Measurements from ENCODE around the gene CCL17.
"Not testable (repeated sequence)": the region's sequence is repeated elsewhere in the genome, so short reads cannot be mapped to it uniquely, and the experiment has no call there.

CCL17 gene

DNA sequence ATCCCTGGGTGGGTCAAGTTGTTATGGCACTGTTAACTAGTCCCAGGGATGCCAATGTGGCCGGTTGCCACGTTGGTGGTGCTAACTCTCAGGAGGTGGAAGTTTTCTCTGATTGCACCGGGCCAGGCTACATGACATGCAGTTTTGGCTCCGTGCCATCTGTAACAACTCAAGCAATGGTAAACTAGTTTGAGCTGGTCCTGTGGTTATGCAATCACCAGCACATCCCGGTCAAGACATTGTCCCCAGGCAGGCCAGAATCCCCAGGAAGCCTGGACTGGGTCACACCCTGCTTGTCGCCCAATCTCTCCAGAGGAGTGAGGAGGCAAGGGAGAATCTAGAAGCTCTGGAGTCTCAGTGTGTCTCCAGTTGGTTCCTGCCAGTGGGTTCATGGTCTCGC is 10.1 kb upstream of the CCL17 start (continued):
- no peak for TF ChIP-seq ZNF473 (tag by site-specific recombination; IDR thresholded peaks at IDR 0.05)
- TF ChIP-seq, protein P1, sequence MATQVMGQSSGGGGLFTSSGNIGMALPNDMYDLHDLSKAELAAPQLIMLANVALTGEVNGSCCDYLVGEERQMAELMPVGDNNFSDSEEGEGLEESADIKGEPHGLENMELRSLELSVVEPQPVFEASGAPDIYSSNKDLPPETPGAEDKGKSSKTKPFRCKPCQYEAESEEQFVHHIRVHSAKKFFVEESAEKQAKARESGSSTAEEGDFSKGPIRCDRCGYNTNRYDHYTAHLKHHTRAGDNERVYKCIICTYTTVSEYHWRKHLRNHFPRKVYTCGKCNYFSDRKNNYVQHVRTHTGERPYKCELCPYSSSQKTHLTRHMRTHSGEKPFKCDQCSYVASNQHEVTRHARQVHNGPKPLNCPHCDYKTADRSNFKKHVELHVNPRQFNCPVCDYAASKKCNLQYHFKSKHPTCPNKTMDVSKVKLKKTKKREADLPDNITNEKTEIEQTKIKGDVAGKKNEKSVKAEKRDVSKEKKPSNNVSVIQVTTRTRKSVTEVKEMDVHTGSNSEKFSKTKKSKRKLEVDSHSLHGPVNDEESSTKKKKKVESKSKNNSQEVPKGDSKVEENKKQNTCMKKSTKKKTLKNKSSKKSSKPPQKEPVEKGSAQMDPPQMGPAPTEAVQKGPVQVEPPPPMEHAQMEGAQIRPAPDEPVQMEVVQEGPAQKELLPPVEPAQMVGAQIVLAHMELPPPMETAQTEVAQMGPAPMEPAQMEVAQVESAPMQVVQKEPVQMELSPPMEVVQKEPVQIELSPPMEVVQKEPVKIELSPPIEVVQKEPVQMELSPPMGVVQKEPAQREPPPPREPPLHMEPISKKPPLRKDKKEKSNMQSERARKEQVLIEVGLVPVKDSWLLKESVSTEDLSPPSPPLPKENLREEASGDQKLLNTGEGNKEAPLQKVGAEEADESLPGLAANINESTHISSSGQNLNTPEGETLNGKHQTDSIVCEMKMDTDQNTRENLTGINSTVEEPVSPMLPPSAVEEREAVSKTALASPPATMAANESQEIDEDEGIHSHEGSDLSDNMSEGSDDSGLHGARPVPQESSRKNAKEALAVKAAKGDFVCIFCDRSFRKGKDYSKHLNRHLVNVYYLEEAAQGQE (tag by site-specific recombination; IDR thresholded peaks at IDR 0.05) = no peak

DNA sequence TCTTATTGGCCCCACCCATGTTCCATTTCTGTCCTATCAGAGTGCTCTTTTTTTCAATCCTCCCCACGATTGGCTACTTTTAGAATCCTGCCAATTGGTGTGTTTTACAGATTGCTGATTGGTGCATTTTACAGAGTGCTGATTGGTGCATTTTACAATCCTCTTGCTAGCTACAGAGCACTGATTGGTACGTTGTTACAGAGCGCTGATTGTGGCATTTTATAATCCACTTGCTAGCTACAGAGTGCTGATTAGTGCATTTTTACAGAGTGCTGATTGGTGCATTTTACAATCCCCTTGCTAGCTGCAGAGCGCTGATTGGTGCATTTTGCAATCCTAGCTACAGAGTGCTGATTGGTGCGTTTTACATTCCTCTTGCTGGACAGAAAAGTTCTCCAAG is 9.5 kb upstream of the CCL17 start:
- ChIA-PET POLR2A (interaction anchor here (0.8 kb wide), 1 partner anchor 53 kb away, joined by 3 read pairs; the partner anchor contains the start of gene COQ9), CTCF (interaction anchor here (0.9 to 1.8 kb wide), 2 partner anchors 22 to 95 kb away, joined by 3 to 11 read pairs; no protein-coding TSS in a partner anchor)
- Histone ChIP-seq H3K27ac (ENCODE audit: extremely low read depth, low read depth, low read length) (no peak overlapping the region), H3K36me3 (ENCODE audit: control insufficient read depth in 2 of 2, insufficient read depth in 1 of 2, low read length in 2 of 2) (no peaks in the 10 kb centered on the region), H3K4me3 (ENCODE audit: low read depth, low read length) (no peak overlapping the region), H3K9me3 (ENCODE audit: control insufficient read depth, insufficient read depth, low read depth, low read length) (no peaks in the 10 kb centered on the region), H3K4me1 (ENCODE audit: control insufficient read depth, insufficient read depth, low read length) (no peaks in the 10 kb centered on the region)
- TF ChIP-seq ZNF132 (tag by site-specific recombination; IDR thresholded peaks at IDR 0.05; ENCODE audit: borderline replicate concordance) (no peak), ZNF211 (tag by site-specific recombination; IDR thresholded peaks at IDR 0.05; ENCODE audit: low read depth) (no peak), ZSCAN23 (tag by site-specific recombination; IDR thresholded peaks at IDR 0.05) (no peak), SP2 (tag by site-specific recombination; IDR thresholded peaks at IDR 0.05) (no peak), FEZF1 (tag by site-specific recombination; IDR thresholded peaks at IDR 0.05) (no peak)
- TF ChIP-seq, protein P2, sequence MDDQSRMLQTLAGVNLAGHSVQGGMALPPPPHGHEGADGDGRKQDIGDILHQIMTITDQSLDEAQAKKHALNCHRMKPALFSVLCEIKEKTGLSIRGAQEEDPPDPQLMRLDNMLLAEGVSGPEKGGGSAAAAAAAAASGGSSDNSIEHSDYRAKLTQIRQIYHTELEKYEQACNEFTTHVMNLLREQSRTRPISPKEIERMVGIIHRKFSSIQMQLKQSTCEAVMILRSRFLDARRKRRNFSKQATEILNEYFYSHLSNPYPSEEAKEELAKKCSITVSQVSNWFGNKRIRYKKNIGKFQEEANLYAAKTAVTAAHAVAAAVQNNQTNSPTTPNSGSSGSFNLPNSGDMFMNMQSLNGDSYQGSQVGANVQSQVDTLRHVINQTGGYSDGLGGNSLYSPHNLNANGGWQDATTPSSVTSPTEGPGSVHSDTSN (CRISPR knock-in tag; IDR thresholded peaks at IDR 0.05) = no peak

DNA sequence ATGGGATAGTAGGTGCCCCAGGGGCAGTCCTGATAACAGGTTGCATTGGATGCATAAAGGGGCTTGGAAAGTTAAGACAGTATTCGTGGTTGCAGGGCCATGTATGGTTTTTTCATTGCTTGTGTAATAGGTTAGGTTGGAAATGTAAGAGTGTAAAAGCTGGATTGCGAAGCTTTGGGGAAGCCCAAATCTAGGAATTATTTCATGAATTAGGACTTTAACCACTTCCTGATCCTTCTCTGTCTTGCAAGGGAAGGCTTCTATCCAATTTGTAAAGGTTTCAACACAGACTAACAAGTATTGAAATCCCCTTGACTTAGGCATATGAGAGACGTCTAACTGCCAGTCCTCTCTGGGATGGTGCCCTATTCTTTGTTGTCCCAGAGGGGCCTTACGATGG is 7.8 kb upstream of the CCL17 start:
- no peaks in the 10 kb centered on the region for H3K9me3 ChIP-seq (ENCODE audit: control insufficient read depth, insufficient read depth, low read depth, low read length)
- ChIA-PET POLR2A (no interaction called here), CTCF (no interaction called here)
- H3K4me3 ChIP-seq (ENCODE audit: low read depth, low read length) = no peak overlapping the region
- no peak overlapping the region for H3K27ac ChIP-seq (ENCODE audit: extremely low read depth, low read depth, low read length)
- TF ChIP-seq ZNF501 (tag by site-specific recombination; IDR thresholded peaks at IDR 0.05) (no peak), ZNF664 (tag by site-specific recombination; IDR thresholded peaks at IDR 0.05) (no peak)
- TF ChIP-seq, protein P3, sequence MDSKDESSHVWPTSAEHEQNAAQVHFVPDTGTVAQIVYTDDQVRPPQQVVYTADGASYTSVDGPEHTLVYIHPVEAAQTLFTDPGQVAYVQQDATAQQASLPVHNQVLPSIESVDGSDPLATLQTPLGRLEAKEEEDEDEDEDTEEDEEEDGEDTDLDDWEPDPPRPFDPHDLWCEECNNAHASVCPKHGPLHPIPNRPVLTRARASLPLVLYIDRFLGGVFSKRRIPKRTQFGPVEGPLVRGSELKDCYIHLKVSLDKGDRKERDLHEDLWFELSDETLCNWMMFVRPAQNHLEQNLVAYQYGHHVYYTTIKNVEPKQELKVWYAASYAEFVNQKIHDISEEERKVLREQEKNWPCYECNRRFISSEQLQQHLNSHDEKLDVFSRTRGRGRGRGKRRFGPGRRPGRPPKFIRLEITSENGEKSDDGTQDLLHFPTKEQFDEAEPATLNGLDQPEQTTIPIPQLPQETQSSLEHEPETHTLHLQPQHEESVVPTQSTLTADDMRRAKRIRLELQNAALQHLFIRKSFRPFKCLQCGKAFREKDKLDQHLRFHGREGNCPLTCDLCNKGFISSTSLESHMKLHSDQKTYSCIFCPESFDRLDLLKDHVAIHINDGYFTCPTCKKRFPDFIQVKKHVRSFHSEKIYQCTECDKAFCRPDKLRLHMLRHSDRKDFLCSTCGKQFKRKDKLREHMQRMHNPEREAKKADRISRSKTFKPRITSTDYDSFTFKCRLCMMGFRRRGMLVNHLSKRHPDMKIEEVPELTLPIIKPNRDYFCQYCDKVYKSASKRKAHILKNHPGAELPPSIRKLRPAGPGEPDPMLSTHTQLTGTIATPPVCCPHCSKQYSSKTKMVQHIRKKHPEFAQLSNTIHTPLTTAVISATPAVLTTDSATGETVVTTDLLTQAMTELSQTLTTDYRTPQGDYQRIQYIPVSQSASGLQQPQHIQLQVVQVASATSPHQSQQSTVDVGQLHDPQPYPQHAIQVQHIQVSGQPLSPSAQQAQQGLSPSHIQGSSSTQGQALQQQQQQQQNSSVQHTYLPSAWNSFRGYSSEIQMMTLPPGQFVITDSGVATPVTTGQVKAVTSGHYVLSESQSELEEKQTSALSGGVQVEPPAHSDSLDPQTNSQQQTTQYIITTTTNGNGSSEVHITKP (tag by site-specific recombination; IDR thresholded peaks at IDR 0.05) = no peak
- H3K36me3 ChIP-seq (ENCODE audit: control insufficient read depth in 2 of 2, insufficient read depth in 1 of 2, low read length in 2 of 2) = no peaks in the 10 kb centered on the region
- no peaks in the 10 kb centered on the region for H3K4me1 ChIP-seq (ENCODE audit: control insufficient read depth, insufficient read depth, low read length)

DNA sequence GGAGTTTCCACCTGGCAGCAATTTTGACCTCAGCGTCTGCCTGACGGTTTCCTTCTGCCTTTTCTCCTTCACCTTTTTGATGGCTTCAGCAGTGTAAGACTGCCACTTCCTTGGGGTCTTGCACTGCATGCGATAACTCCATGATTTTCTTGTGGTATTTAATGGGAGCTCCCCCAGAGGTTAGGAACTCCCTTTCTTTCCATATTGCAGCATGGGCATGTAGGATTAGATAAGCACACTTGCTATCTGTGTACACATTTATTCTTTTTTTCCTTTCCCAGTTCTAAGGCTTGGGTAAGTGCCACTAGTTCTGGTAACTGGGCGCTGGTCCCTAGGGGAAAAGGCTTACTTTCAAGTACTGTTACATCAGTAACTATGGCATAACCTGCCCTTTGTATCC is 7.1 kb upstream of the CCL17 start:
- H3K36me3 ChIP-seq (ENCODE audit: control insufficient read depth in 2 of 2, insufficient read depth in 1 of 2, low read length in 2 of 2); H3K4me1 ChIP-seq (ENCODE audit: control insufficient read depth, insufficient read depth, low read length); H3K4me3 ChIP-seq (ENCODE audit: low read depth, low read length); H3K27ac ChIP-seq (ENCODE audit: extremely low read depth, low read depth, low read length); POLR2A ChIA-PET; H3K9me3 ChIP-seq (ENCODE audit: control insufficient read depth, insufficient read depth, low read depth, low read length); CTCF ChIA-PET: not testable (repeated sequence)
